IPS DF 4.7 (cell line): Measurements from ENCODE around the gene TUB.

Experiments
- DNase-seq: peaks from one replicate; pipeline ENCODE4 v3.0.0-alpha.2; 2013; ENCODE audit warnings: low spot score; ENCODE audit errors: extremely low read depth

The TUB gene

DNA sequence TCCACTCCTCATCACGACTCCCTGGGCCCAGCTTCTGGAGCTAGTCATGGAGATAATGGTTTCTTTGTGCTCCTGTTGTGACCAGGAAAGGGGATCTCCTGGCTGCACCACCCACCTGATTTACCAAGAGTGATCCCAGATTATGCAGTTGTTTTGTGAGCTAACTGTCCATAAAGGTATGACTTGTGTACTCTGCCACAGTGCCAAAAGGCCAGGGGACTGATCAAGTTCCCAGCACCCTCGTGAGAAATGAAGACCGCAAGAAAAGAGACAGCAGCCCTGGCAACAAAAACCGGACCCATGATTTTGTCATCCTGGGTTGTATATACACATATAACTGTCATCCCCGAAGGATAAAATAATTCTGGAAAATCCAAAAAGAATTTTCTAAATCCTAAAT, 26.6 kb downstream of the TUB start:
- no peak for DNase-seq

DNA sequence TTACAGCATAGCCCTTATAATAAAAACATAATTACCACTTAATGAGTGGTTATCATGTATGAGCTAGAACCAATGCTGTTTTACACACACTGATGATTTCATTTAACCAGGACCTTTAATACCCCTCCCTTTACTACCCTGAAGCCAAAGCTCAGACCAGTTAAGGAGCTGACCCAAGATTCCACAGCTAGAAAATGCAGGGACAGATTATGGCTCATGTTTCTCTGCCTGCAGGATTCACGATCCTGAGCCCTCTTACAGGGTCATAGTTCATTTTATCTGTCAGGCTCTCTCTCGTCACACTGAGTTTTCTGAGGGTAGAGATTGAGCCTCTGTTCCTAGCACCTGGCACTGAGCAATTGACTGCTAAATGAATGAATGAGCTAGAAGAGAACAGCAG, 27.4 kb downstream of the TUB start:
- no peak for DNase-seq

DNA sequence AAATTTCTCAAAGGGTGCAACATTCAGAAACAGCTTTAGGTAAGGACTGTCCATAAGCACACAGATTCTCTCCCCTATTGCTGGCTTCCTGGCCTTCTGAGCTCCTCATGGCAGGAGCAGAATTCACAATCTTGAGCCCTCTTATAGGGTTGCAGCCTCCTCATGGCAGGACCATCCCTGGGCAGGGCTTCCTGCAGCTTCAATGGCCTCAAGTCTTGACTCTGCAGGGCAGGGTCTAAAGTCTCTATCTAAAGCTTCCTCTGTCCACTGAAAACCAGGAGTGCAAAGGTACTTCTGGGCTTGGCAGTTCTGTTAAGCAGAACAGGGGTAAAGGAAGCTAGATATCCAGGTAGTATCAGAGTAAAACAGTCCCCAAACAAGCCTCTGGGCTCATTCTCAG, 28.7 kb downstream of the TUB start:
- no peak for DNase-seq

DNA sequence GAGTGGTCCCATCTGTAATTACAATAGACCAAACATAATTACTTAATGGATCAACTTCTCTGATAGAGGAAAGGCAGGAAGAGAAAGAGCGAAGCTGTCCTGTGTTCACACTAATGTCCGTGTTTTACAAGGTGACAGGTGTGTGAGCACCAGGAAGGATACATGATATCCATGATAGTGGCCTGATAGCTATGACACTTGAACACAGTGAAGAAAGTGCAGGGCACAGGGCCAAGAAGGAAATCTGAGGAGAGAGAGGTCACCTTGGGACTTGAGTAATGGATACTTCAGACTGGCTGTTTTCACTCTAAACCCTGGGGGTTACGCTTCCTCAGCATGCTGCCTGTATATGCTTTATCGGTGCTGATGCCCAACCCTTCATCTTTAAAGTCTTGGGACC, 29.4 kb downstream of the TUB start:
- no peak for DNase-seq

DNA sequence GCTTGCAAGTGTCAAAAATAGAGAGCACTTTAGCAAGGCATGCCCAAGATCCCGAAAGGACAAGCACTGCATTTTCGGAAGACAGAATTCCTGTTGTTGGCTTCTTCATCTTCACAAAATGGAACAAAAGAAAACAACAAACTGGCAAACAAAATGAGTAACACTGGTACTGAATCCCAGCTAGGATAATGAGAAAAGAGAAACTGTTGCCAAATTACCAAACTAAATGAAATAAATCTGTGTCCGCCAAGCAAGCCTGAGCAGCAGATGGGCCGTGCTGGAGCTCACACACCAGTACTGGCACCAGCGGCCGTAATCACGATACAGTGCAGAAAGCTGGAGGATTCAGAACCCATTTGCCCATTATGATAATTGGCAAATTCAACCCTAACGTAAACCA, 30.6 kb downstream of the TUB start:
- no peak for DNase-seq

DNA sequence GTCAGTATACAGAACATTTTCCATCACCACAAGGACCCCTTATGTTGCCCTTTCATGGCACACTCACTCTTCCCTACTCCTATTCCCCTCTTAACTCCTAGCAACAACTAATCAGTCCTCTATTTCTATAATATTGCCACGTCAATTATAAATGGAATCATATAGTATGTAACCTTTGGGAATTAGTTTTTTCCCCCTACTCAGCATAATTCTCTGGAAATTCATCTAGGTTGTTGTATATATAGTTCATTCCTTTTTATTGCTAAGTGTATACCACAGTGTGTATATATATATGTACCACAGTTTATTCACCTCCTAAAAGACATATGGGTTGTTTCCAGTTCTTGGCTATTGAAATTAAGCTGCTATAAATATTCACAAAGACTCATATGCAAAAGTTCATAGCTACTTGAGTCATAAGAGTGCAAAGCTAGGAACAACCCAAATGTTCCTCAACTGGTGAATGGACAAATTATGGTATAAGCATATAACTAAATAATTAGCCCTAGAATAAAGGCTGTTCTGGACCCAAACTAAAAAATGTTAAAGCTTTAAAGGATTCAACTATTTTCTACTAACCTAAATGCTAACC, 41.3 kb downstream of the TUB start:
- no peak for DNase-seq

DNA sequence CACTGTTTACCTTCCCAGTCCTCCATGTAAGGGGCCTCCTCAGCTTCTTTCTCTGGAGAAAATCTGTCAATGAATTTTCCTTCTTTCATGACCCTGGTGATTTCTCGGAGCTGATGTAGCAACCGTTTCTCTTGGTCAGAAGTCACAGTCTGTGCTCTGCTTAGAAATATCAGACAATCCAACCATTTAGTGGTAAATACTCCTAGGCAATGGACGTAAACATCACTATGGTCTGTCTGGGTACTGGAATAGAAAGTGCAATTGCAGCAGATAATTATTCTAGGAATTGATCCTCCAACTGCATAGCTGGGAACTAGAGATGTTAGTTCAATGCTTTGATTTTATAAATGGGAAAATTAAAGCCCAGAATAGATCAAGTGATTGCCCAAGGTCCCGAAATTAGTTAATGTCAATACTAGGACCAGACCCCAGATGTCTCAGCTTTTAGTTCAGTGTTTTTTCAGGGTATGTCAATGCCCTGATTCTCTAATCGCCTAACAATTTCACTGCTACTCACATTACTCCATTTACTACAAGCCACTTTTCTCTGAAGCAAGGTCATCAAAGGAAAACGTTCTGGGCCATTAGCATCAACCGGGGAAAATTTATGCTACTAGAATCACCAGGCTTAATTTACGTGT, 45.8 kb downstream of the TUB start:
- DNase-seq, result no peak

DNA sequence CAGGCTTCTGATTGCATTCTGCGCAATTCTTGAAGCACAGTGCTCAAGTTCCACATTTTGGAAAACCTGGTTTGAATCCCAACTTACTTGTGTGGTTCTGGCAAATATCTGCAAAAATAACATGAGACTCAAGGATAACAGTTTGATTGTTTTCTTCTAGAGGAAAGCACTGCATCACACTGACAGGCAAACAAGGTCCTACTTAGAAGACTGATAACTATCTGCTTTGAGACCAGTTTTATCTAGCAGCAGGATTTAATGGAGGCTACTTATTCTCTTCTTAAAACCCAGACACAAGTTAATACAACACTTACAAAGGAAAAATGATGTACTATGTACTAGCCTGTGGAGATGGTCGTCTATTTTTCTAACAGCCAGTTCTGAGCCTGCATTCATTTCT, 46.4 kb downstream of the TUB start:
- DNase-seq, result no peak

DNA sequence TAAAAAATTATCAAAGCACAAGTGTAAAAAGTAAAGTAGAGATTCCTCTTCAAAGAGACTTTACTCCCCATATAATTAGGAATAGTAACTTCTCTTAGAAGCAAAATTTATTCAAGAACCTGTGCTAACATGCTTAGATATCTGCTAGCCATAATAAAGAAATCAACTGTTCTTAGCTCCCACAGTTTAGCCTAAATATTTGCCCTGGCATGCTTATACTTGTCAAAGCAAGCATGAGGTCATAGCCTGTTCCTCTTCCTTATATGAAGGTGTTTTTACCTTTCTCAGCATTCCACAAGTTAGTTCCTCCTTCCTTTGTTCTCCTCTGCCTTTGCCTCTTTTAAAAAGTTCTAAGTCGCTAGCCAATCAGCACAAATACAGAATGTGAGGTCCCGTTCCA, 57.5 kb downstream of the TUB start:
- DNase-seq, result no peak

DNA sequence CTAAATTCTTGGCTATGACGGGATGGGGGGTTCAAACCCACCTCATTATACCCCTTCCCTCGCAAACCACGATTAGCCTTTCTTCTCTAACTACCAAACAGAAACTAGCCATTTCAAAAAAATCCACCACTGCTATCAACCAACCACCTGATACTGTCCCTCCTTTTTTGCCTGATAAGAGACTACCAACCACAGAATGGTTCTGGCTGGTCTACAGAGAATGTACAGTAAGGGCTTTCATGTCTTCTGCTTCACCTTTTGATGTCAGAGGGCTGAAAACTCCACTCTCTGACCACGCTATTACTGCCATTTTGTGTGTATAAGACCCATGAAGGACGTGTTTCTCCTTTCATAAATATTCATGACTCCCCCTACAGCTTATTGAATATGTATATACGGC, 68.7 kb downstream of the TUB start:
- no peak for DNase-seq
